ENCODE data around the gene VWA1.

VWA1 gene

DNA sequence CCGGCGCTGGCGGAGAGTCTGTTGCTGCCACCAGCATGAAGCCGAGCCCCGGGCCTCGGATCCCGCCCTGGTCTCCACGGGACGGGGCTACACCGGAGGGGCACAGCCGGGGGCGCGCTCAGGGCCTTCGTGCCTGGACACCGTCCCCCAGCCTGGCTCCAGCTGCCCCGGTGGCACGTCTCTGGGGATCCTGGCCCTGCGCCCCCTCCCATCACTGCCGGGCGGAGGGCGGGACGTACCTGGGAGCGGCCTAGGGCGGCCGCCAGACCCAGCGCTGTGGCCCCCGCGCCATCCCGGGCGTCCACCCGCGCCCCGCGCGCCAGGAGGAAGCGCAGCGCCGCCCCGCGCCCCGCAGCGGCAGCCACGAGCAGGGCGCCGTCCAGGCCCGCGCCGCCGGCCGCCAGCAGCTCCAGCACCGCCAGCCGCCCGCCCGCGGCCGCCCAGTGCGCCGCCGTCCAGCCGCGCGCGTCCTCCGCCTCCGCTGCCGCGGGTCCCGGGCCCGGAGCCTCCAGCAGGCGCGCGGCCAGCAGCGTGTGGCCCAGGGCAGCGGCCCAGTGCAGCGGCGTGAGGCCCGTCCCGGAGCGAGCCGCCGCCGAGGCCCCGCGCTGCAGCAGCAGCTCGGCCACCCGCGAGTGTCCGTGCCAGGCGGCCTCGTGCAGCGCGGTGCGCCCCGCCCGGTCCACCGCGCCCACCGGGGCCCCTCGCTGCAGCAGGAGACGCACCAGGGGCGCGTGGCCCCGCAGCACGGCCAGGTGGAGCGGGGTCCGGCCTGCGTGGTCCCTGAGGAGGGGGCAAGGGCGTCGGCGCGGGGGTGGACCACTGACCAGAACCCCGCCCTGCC is 15.5 kb upstream of the VWA1 start:
- Histone ChIP-seq H3K4me3 (IDR thresholded peaks at IDR 0.05; ENCODE audit: insufficient read depth, low read depth, low read length) (no peak overlapping the region), H3K4me2 (no peak overlapping the region), H3K9ac (no peak overlapping the region), H3K27ac (no peak overlapping the region), H3K79me2 (ENCODE audit: insufficient read depth, low read depth) (no peaks in the 10 kb centered on the region), H4K20me1 (ENCODE audit: insufficient read depth) (no peaks in the 10 kb centered on the region), H3K36me3 (ENCODE audit: insufficient read depth) (no peaks in the 10 kb centered on the region), H3K4me1 (ENCODE audit: low read depth, poor library complexity, severe bottlenecking) (peaks cover 13% of the 10 kb centered on the region), H2AFZ (ENCODE audit: low read depth) (no peak overlapping the region), H3K27me3 (ENCODE audit: insufficient read depth, low read depth) (0 out of 2 replicates have a peak, but pooled peaks cover 4% of the 10 kb centered on the region)
- TF ChIP-seq, protein P1, sequence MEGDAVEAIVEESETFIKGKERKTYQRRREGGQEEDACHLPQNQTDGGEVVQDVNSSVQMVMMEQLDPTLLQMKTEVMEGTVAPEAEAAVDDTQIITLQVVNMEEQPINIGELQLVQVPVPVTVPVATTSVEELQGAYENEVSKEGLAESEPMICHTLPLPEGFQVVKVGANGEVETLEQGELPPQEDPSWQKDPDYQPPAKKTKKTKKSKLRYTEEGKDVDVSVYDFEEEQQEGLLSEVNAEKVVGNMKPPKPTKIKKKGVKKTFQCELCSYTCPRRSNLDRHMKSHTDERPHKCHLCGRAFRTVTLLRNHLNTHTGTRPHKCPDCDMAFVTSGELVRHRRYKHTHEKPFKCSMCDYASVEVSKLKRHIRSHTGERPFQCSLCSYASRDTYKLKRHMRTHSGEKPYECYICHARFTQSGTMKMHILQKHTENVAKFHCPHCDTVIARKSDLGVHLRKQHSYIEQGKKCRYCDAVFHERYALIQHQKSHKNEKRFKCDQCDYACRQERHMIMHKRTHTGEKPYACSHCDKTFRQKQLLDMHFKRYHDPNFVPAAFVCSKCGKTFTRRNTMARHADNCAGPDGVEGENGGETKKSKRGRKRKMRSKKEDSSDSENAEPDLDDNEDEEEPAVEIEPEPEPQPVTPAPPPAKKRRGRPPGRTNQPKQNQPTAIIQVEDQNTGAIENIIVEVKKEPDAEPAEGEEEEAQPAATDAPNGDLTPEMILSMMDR (conservative IDR thresholded peaks at IDR 0.05; ENCODE audit: low read depth, low read length): no peak

DNA sequence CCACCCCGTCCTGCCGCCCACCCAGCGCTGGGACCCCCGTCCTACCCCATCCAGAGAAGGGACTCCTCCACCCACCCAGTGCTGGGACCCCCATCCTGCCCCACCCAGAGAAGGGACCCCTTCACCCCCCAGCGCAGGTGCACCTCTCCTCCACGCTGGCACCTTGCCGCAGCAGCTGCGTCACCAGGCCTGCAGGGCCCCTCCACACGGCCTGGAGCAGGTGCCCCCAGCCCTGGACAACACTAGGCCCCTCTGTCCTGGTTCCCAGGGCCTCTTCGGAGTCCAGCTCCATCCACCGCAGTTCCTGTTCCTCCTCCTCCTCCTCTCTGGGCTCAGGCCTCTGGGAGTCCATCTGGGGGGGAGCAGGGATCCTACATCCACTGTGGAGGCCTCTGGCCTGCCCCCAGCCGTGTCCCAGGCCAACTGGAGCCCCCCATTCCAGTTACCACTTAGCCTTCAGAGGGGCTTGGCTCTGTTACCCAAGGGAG is 14.8 kb upstream of the VWA1 start:
- H3K36me3 ChIP-seq (ENCODE audit: insufficient read depth): no peaks in the 10 kb centered on the region
- H3K27me3 ChIP-seq (ENCODE audit: insufficient read depth, low read depth): 0 out of 2 replicates have a peak, but pooled peaks cover 4% of the 10 kb centered on the region
- no peak overlapping the region for H2AFZ ChIP-seq (ENCODE audit: low read depth)
- no peak overlapping the region for H3K27ac ChIP-seq
- TF ChIP-seq, protein P1 (conservative IDR thresholded peaks at IDR 0.05; ENCODE audit: low read depth, low read length): no peak
- H4K20me1 ChIP-seq (ENCODE audit: insufficient read depth): no peaks in the 10 kb centered on the region
- H3K9ac ChIP-seq: no peak overlapping the region
- H3K4me3 ChIP-seq (IDR thresholded peaks at IDR 0.05; ENCODE audit: insufficient read depth, low read depth, low read length): no peak overlapping the region
- no peaks in the 10 kb centered on the region for H3K79me2 ChIP-seq (ENCODE audit: insufficient read depth, low read depth)
- H3K4me2 ChIP-seq: no peak overlapping the region
- peaks cover 13% of the 10 kb centered on the region for H3K4me1 ChIP-seq (ENCODE audit: low read depth, poor library complexity, severe bottlenecking)

DNA sequence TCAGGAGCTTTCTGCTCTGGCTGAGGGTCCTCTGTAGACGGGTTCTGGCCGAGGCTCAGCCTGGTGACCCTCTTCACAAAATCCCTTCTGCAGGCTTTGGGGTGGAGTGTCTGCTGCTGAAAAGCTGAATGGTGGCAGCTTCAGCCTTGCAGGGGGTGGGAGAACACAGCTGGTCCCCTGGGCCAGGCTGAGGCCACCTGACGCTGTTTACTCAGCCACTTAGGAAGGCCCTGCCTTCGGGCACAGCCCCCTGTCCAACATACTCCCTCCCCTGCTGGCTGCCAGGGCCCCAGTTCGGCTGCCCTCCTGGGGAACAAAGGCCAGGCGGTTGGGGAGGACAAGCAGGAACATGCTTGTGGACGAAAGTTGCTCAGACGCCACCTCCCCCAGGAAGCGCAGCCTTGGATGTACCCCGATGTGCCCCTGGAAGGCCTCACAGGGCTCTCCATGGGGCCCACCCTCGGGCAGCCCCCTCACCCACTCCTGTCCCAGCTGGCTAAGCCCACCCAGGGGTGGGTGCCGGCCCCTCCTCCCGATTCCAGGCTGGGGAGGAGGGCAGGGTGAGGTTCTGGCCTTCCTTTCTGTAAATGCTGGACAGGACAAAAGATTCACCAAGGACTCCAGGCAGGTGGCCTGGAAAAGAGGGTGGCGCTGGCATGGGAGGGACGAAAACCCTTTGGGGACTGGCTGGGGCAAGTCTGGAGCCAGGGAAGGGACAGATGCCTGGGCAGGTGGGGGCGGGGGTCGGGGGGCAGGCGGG is 14.2 kb upstream of the VWA1 start, which contains the start of gene ANKRD65:
ANKRD65 (minus strand) TSS at position 130 of the 760 bp plus-strand sequence. CDS start 271 bp downstream, outside the sequence.
- no peak within 1 kb of the TSS for H2AFZ ChIP-seq (ENCODE audit: low read depth)
- H3K79me2 ChIP-seq (ENCODE audit: insufficient read depth, low read depth): no peaks in the 10 kb centered on the region
- H3K27me3 ChIP-seq (ENCODE audit: insufficient read depth, low read depth): peaks cover 4% of the 10 kb centered on the region; the same call in 1 of the 2 replicates
- H3K9ac ChIP-seq: no peak within 1 kb of the TSS
- no peak within 1 kb of the TSS for H3K4me3 ChIP-seq (IDR thresholded peaks at IDR 0.05; ENCODE audit: insufficient read depth, low read depth, low read length)
- H3K4me2 ChIP-seq: no peak within 1 kb of the TSS
- TF ChIP-seq, protein P1 (conservative IDR thresholded peaks at IDR 0.05; ENCODE audit: low read depth, low read length): no peak
- H3K27ac ChIP-seq: no peak within 1 kb of the TSS
- H3K36me3 ChIP-seq (ENCODE audit: insufficient read depth): no peaks in the 10 kb centered on the region
- no peaks in the 10 kb centered on the region for H4K20me1 ChIP-seq (ENCODE audit: insufficient read depth)
- H3K4me1 ChIP-seq (ENCODE audit: low read depth, poor library complexity, severe bottlenecking): peaks cover 13% of the 10 kb centered on the region

DNA sequence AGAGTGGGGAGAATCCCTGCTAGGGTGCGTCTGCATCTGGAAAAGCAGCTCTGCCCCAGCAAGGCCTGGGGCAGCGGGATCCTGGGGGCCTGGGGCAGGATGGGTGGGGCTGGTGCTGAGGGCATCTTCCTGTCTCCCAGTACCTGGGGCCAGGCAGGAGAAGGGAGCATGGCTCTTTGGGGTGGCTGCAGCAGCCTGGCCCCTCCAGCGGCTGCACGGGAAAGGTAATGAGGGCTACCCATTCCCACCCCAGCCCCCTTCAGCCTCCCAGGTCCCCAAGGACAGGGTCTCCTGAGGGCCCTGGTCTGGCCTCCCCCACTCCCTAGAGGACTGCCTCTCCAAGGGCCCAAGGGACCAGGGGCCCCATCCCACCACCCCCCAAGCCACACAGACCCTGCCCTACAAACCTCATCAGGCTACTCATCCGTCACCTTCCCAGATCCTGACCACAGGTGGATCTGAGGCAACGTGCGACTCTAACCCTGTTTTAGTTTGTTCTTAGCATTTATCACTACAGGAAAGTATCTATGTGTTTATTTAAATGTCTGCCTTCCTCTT is 13.5 kb upstream of the VWA1 start:
- Histone ChIP-seq H3K36me3 (ENCODE audit: insufficient read depth) (no peaks in the 10 kb centered on the region), H3K27me3 (ENCODE audit: insufficient read depth, low read depth) (peaks cover 4% of the 10 kb centered on the region; the same call in 1 of the 2 replicates), H3K27ac (no peak overlapping the region), H2AFZ (ENCODE audit: low read depth) (peak overlapping the region; percentile 42; the same call in 1 of the 2 replicates), H3K4me1 (ENCODE audit: low read depth, poor library complexity, severe bottlenecking) (peaks cover 13% of the 10 kb centered on the region), H3K4me2 (0 out of 2 replicates have a peak overlapping the region, but pooled peaks have one; percentile 14), H3K4me3 (IDR thresholded peaks at IDR 0.05; ENCODE audit: insufficient read depth, low read depth, low read length) (no peak overlapping the region), H3K9ac (no peak overlapping the region), H3K79me2 (ENCODE audit: insufficient read depth, low read depth) (no peaks in the 10 kb centered on the region), H4K20me1 (ENCODE audit: insufficient read depth) (no peaks in the 10 kb centered on the region)
- TF ChIP-seq, protein P1 (conservative IDR thresholded peaks at IDR 0.05; ENCODE audit: low read depth, low read length): no peak
